Retinal pigment epithelial cell (primary cell): Measurements from ENCODE around the gene PCYT2.

Experiments used
- DNase-seq: peaks from one replicate; pipeline ENCODE4 v3.0.0-alpha.2; 2010; ENCODE audit warnings: low read depth
- H3K4me3 ChIP-seq: 2 replicates; pipeline ENCODE4 v1.5.1; 2011; ENCODE audit warnings: mild to moderate bottlenecking, low read length, control low read depth, moderate library complexity
- CTCF ChIP-seq: conservative IDR thresholded peaks from 2 replicates; pipeline ENCODE4 v1.5.1; 2011; ENCODE audit warnings: low read depth, low read length, control low read depth, inconsistent platforms

The PCYT2 gene

GRCh38 chr17:81911277-81911961 is at the start of gene PCYT2:
TSS of gene PCYT2 (minus strand) at chr17:81911399. CDS start at chr17:81911355, 44 bp downstream.
- no peak for TF ChIP-seq CTCF
- peak within 1 kb of the TSS; percentile 73 for H3K4me3 ChIP-seq
- DNase-seq = peak; percentile 54

GRCh38 chr17:81960130-81960958 is 49.1 kb upstream of the PCYT2 start:
- no peak overlapping the region for H3K4me3 ChIP-seq
- no peak for DNase-seq
- no peak for TF ChIP-seq CTCF

GRCh38 chr17:81959362-81960129 is 48.3 kb upstream of the PCYT2 start:
- peak; percentile 48 for TF ChIP-seq CTCF
- no peak overlapping the region for H3K4me3 ChIP-seq
- no peak for DNase-seq

GRCh38 chr17:81958633-81959342 is 47.6 kb upstream of the PCYT2 start:
- DNase-seq = no peak
- no peak overlapping the region for H3K4me3 ChIP-seq
- no peak for TF ChIP-seq CTCF

GRCh38 chr17:81957691-81958432 is 46.7 kb upstream of the PCYT2 start:
- TF ChIP-seq CTCF = no peak
- H3K4me3 ChIP-seq = no peak overlapping the region
- no peak for DNase-seq
